Tongue (tissue), 2 donors: ENCODE results near the gene EMCN. TPM values are rescaled to one million over a fixed set of nuclear protein-coding genes. Genes with fewer than 3 reads are reported as not detected.
A peak's percentile ranks its signal among the peaks of the same experiment; 100 is the strongest.
"Not testable (repeated sequence)": the region's sequence is repeated elsewhere in the genome, so short reads cannot be mapped to it uniquely, and the experiment has no call there.

ENCODE experiments used
- DNase-seq: peaks from one replicate; pipeline ENCODE4 v3.0.0-alpha.2; 2015
- total RNA-seq: library from RNA; depleted of rRNA; stranded (reverse); fragments of >200 nt; gene quantifications from one replicate; pipeline ENCODE4 v1.2.3, GENCODE V29; 2014

The EMCN gene
- total RNA-seq, 1 donor from 2014 or later, result 25.1 TPM

DNA sequence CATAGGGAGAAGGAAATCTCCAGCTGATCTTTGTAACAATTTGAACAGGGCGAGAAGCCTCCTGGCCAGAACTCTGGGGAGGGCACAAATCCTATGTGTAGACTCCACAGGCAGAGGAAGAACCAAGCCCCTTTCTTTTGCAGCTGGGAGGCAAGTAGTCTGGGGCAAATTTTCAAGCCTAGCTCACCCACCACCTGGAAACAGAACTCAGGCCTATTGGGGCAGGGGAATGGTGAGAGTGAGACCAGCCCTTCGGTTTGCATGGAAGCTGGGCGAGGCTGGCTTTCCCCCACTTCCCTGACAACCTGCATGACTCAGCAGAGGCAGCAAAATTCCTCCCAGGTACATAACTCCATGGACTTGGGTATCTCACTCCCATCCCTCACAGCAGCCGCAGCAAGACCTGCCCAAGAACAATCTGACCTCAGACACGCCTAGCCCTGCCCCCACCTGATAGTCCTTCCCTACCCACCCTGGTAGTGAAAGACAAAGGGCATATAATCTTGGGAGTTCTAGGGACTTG, 138.2 kb downstream of the EMCN start:
- DNase-seq, result no peak

DNA sequence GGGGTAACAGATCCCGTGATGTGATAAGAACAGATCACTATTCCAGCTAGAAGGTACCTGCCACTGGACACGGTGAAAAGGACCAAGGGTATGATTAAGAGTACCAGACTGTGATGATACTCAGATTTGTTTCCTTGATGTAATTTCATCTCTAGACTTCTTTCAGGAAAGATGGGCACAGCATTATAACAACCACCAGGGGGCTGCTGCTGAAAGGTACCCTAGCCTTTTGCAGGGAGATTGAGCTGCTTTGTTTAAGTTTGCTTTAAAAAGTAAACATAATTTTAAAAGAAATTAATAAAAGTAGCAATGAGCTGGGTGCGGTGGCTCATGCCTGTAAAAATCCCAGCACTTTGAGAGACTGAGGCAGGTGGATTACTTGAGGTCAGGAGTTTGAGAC, 145.4 kb downstream of the EMCN start:
- no peak for DNase-seq

DNA sequence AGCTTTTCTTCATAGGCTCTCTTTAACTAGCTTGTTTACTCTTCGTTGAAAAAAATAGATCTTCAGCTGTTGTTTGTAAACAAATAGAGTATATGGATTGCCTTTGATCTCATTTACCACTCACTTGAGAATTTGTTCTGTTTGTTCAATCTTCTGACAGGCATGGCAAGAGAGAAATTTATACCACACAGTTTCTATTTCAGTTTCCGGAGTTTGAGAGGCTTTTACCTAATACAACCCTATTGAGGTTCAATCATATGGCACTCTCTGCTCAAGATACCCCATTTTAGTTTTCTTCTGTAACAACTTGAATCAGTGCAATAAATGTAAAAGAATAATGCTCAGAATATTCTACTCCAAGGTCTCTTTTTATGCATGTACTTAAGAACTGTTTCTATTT, 148.0 kb downstream of the EMCN start:
- no peak for DNase-seq

DNA sequence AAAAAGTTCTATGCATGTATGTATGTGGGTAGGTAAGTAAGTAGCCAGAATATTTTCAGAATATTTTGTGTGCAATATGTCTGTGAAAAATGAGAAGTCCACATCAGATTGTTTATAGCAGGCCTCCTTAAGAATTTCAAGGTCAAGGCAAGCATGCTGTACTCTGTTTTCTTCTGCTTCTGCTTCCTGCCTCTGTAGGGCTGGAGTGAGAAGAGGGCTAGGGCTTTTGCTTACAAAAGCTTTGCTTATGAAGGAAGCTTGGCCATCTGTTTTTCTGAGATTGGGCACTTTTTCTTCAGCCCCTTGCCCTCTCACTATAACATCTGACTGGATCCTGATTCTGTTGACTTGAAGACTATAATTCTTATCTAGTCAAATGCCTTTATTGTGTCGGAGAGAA, 150.4 kb downstream of the EMCN start:
- DNase-seq, result no peak

DNA sequence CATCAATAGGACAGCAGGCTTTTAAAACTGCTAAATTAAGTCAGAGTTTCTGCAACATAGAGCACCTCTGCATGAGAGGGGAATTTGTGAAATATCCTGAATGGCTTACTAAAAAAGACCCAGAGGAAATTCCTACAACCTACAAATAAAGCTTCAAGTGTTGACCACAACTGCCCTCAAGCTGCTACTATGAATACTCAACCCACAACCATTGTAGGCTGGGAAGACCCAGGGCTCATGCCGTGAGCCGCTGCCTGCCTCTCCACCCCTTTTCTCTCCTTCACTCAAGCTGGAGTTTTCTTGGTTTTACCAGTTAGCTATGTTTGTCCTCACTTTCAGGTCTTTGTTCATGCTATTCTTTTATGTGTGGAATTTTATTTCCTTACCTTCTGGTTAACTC, 151.6 kb downstream of the EMCN start:
- no peak for DNase-seq

DNA sequence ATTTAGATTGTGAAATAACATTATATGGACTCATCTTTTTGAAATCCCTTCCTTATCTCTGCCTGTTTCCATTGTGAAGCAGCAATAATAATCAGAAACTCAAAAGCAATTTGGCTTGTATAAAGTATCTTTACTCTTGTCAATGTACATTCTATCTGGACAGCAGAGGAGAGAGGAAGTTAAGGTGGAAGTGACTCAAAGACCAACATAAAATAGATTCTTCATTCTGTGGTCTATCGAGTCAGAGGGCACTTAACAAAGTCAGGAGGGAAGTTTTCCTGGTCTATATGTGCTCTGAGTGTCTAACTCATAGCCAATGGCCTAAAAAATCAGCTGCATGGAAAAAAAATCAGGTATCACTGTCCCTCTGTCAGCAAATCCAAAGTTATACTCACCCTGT, 155.5 kb downstream of the EMCN start:
- no peak for DNase-seq

DNA sequence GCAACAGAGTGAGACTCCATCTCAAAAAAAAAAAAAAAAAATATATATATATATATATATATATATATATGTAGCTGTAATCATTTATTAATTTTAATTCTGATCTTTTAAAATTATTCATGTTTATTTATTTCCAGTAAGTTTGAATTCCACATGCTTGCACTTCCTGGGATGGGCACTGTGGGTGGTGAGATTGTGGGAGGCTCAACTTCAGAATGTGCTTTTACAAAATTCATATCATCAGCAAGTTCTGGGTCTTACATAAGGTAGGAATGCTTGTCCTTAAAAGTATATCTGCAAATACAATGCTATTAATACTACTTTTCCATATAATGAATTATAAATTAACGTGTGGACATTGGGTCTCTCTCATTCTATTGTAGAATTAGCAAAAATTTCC, 156.5 kb downstream of the EMCN start:
- DNase-seq, result no peak

DNA sequence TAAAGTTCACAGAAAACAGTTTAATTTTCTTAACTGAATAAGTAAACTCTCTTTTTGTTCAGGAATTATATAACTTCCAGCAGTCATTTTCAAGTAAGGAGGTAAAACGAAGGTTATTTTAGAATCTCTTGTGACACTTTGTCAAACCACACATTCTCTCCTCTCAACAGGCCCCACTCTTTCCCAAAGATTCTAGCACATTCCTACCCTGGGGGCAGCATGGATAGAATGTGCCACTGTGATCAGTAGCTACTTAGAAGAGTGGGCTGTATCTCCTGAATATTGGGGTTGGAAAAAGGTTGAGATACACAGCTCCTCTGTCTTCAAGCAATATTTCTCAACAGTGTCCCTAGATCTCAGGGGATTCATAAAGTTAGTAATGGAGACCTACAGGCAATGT, 157.6 kb downstream of the EMCN start:
- DNase-seq, result no peak

DNA sequence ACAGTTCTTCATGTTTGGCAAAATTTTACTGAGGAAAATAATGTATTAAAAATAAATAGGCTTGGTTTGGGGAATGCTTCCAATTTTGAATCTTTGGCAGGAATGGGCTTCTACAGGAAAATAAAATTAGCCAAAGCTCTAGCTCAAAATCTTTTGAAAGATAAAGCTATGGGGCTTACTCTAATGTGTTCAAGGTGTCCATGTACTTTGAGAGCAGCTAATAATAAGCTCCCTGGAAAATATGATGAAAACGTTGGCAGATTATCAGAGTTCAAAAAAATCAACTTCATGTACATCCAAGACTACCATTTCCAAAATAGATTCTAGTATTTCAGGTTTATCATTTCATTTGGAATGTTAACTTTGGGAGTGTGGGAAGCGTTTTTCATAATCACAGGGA, 158.4 kb downstream of the EMCN start:
- DNase-seq, result peak; percentile 24

DNA sequence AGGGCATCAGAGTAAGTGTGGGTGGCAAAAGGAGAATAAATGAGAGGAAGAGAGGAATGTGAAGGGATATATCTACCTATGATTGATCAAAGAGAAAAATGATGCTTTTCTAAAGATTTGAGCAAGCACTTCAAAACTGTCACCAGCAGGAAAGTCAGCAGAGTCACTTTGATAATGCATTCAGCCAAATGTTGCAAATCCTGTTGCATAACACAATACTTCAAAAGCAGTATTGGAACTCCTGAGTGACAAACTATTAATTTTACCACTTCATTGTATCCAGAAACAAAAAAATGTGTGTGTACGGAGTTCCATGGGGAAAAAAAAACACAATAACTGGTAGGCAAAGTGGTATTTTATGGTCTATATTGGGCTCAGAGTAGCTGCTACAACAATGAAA, 160.3 kb downstream of the EMCN start:
- no peak for DNase-seq

DNA sequence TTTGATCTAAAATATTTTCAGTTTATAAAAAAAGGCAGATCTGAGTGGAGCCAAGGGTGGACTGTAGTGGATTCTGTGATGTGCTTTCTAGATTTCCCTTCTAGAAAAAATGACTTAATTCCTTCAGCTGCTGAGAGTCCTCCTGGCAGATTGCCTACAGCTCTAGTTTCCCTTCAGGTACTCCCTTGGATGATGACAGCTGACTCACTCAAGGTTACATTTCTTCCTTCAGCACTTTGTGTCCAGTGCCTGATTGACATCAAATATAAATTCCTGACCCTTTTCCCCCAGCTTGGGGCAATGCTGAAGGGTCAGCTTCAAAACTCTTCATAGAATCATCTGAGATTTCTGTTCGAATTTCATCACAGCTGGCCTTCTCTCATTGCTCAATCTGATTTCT, 161.7 kb downstream of the EMCN start:
- no peak for DNase-seq

DNA sequence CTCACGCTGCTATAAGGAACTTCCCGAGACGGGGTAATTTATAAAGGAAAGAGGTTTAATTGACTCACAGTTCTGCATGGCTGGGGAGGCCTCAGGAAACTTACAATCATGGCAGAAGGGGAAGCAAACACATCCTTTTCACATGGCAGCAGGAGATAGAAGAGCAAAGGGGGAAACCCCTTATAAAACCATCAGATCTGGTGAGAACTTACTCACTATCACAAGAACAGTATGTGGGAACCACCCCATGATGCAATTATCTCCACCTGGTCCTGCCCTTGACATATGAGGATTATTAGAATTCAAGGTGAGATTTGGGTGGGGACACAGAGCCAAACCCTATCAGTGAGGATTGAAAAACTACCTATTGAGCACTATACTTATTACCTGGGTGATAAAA, 165.5 kb downstream of the EMCN start:
- DNase-seq, result not testable (repeated sequence)

DNA sequence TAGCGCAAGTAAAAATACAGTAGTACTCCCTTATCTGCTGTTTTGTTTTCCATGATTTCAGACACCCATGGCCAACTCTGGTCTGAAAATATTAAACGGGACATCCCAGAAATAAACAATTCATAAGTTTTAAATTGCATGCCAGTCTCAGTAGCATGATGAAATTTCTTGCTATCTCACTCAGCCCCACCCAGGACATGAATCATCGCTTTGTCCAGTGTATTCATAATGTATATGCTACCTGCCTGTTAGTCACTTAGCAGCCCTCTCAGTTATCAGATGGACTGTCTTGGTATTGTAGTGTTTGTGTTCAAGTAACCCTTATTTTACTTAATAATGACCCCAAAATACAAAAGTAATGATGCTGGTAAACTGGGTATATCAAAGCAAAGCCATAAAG, 169.3 kb downstream of the EMCN start:
- DNase-seq, result no peak

DNA sequence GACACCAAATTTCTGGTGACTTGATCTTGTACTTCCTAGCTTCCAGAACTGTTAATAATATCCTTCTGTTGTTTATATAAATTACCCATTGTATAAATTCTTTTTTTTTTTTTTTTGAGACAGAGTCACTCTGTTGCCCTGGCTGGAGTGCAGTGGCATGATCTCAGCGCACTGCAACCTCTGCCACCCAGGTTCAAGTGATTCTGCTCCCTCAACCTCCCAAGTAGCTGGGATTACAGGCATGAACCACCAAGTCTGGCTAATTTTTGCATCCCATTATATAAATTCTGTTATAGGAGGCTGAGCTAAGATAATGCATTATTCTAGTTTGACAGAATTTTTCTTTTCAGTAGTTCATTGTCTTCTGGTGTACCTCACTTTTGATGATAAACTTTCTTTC, 170.6 kb downstream of the EMCN start:
- DNase-seq, result no peak

DNA sequence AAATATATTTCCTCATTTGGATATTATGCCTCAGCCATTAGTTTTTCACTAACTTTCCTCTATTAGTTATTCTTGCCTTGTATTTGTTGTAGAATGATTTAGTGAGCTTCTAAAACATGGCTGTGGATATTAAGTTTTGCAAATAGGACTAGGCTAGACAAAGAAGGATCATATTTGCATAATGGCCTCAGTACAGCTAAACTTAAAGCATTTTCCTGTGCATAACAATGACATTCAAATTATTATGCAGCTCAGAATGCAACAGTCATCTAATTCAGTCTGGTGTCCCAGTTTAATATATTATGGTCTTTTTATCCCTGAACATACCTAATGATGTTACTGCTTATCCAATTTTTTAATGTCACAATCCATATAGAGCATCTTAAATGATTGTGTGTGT, 172.2 kb downstream of the EMCN start:
- DNase-seq, result no peak
